Esophagus mucosa (tissue), 1 donor: Measurements from ENCODE around the gene ARPP19. TPM values are rescaled to one million over a fixed set of nuclear protein-coding genes. Genes with fewer than 3 reads are reported as not detected.
"Not testable (repeated sequence)": the region's sequence is repeated elsewhere in the genome, so short reads cannot be mapped to it uniquely, and the experiment has no call there.

ENCODE experiments used
- ATAC-seq: fragments of 200-7000 bp; cut with Tn5 transposase; one replicate; pipeline ENCODE4 v1.9.1; 2020
- total RNA-seq: library from RNA; stranded (reverse); gene quantifications from one replicate; pipeline ENCODE4 v1.2.4, GENCODE V29; 2023
- donor health status: DM: yes; HTN: yes; CAD: no.

Gene ARPP19, protein sequence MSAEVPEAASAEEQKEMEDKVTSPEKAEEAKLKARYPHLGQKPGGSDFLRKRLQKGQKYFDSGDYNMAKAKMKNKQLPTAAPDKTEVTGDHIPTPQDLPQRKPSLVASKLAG
- 114 TPM for total RNA-seq

DNA sequence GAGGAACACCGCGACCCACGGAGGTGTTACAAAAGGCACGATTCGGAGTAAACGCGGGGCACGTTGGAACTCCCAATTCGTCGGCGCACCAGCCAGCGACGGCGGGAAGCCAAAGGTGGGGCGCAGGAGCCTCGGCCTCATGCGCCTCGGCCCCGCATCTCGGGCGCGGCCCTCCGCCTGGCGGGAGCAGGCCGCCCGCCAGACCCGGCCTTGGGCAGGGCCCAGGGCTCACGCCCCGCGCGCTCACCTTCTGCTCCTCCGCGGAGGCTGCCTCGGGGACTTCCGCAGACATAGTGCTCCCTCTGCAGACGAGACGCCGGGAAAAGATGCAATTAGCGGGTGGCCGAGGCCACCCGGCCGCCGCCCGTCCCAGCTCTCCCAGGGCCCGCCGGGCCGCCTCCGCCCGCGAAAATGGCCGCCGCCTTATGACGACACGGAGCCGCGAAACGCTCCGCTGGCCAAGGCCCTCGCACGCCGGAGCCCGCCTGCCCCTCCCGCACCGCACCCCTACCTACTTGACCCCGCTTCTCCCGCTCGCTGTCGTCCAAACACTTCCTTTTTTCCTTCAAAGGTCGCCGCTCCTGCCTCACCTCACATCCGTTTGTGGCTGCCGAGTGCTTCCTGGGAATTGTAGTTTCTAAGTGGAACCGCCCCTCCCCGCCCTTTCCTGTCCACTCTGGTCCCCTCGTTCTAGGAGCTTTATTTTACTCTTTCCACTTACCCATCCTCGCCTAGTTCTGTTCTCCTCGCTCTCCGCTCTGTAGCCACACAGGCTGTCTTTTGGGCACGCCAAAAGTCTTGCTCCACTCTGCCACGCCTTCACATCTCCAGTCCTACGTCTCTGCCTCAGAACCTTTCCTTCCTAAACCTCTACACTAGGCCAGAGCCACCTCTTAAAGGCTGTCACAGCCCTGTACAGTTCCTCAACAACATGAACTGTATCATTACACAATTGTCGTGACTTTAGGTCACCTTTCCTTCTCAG lies at the start of gene ARPP19:
Gene ARPP19 (minus strand): TSS at position 430 of the 985 bp plus-strand sequence. CDS start 138 bp downstream, at position 292.
- peak; percentile 92 for ATAC-seq

- no peak for ATAC-seq
These were observed 48.2 kb upstream of the ARPP19 start for GRCh38 chr15:52617026-52617425.

DNA sequence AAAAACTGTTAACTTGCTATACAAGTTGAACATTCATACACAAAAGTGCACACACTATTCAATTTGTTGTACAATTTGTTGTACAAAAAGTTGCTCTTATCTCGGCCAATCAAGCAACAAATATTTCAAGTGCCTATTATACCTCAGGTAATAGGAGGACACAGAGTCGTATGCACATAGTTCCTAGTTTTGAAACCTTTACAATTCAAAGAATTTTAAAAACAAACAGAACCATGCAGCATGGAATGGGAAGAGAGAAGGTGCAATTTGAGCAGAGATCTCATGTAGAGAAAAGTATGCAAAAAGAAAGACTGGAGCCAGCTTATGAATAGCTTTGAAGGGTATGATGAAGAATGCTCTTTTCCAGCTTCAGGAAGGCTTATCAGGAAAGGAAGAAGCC lies 46.5 kb upstream of the ARPP19 start:
- no peak for ATAC-seq

- ATAC-seq, result no peak
These were observed 40.8 kb upstream of the ARPP19 start for GRCh38 chr15:52609593-52609992.

GRCh38 chr15:52584414-52584813 lies 15.6 kb upstream of the ARPP19 start:
- no peak for ATAC-seq

GRCh38 chr15:52579852-52580251 lies 11.0 kb upstream of the ARPP19 start:
- peak; percentile 25 for ATAC-seq

DNA sequence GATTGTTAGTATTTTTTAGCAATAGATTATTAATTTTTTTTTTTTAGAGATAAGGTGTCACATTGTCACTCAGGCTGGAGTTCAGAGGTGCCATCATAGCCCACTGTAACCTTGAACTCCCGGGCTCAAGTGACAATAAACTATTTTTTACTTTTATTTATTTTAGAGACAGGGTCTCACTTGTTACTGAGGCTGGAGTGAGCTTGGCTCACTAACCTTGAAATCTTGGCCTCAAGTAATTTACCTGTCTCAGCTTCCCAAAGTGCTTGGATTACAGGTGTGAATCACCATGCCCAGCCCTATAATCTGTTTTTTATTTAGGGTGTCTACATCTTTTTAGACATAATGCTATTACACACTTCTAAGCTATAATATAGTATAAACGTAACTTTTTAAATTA lies 7.9 kb upstream of the ARPP19 start:
- ATAC-seq, result no peak

GRCh38 chr15:52575573-52575972 lies 6.7 kb upstream of the ARPP19 start:
- not testable (repeated sequence) for ATAC-seq

- no peak for ATAC-seq
These were observed 6.2 kb upstream of the ARPP19 start for GRCh38 chr15:52575072-52575471.

DNA sequence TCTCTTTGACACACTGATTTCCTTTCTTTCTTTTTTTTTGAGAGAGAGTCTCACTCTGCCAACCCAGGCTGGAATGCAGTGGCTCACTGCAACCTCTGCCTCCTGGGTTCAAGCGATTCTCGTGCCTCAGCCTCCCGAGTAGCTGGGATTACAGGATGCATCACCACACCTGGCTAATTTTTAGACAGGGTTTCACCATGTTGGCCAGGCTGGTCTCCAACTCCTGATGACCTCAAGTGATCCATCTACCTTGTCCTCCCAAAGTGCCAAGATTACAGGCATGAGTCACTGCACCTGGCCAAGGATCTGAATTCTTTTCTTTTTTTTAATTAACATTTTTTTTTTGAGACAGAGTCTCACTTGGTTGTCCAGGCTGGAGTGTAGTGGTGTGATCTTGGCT lies 5.8 kb upstream of the ARPP19 start:
- ATAC-seq, result not testable (repeated sequence)

DNA sequence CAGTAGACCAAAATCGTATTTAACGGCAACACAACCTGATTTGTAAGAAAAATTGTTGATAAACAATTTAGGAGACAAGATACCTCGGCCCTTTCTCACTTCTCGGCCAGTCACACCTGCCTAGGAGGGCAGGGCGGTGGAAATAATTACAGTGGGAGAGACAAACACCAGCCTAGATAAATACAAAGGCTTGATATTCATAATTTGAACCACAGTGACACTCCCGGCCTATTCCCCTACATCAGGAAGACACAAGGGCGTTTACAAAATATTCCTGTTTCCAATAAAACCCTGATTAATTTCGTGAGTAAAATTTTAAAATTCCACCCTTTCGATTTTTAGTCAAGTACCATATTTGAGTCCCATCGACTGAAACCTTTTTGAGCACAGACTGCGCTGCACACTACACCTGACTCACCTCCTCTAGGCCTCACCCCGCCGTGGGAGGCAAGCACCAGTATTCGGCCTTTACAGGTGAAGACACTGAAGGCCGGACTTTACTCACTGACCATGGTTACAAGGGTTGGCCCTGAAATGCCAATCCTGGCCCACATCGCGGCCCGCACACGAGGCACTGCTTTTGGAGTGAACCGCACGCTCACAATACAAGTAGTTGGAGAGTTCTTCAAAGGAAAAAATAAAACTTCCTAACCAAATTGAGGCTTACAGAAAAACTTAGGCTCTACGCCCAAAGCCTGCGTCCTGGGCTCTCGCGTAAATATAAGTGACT lies 794 bp downstream of the ARPP19 start:
- ATAC-seq, result peak; percentile 81

DNA sequence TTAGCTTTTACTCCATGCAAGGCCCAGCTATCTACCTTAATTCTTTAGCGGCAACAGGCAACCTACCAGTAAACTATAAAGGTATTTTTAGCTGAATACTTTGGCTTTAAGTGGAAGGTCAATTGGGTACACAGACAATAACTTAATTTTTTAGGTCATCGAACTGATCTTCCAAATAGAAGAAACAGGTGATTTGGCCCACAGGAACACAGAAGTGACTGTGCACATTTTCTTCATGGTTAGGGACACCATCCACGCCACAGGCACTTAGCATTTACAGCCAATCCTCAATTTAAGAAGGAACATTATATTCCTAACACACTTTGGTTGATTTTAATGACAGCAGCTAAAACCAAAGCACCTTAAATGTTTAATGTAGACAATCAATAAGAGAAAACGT lies 1.9 kb downstream of the ARPP19 start:
- no peak for ATAC-seq

- not testable (repeated sequence) for ATAC-seq
These were observed 3.1 kb downstream of the ARPP19 start for GRCh38 chr15:52565417-52566358.

- no peak for ATAC-seq
These were observed 5.2 kb downstream of the ARPP19 start for GRCh38 chr15:52563501-52564060.

GRCh38 chr15:52559575-52559974 lies 9.3 kb downstream of the ARPP19 start:
- ATAC-seq, result peak; percentile 41

GRCh38 chr15:52559022-52559421 lies 9.8 kb downstream of the ARPP19 start:
- no peak for ATAC-seq

GRCh38 chr15:52558196-52558595 lies 10.6 kb downstream of the ARPP19 start:
- ATAC-seq, result peak; percentile 97

DNA sequence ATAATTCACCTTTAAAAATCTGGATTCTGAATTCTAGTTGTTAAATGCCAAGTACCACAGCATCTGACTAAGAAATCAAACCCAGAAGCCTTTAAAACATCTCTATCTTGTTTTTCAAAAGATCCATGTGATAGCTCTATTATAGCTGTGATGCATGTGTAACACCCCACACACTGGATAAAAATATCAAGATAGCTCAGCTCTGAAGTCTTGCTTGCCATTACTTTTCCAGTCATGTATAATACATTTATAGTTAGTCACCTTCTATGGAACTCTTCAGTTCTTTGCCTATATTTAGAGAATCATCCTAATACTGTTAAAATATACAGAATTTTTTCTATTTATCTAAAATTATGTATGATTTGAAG lies 11.6 kb downstream of the ARPP19 start:
- no peak for ATAC-seq

DNA sequence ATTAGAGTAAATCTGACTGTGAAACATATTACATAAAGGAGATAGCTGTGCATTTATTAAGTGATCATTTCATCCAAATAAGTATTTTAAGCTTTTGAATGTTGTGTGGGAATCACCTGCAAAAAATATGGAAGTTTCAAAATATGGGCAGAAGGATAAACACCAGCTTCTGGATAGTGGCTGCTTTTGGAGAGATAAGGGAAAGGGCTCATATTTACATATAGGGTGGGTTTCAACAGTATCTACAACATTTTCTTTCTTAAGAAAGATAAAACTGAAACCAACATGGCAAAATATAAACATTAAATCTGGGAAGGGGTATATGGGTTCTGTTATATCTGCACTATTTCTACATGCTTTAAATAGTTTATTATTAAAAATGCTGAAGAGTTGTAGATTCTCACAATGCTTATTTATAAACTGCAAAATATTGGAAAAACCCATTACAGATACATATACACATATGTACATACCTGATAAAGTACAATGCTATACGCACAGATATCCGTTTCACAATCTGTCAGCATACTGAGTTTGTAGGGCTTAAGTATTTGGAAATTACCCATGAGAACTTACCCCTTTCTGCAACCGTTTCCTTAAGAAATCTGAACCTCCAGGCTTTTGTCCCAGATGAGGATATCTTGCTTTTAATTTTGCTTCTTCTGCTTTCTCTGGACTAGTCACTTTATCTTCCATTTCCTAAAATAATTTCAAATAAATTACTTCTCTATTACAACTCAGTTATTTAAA lies 12.1 kb downstream of the ARPP19 start:
- ATAC-seq, result no peak

- no peak for ATAC-seq
These were observed 16.5 kb downstream of the ARPP19 start for GRCh38 chr15:52552303-52552702.

DNA sequence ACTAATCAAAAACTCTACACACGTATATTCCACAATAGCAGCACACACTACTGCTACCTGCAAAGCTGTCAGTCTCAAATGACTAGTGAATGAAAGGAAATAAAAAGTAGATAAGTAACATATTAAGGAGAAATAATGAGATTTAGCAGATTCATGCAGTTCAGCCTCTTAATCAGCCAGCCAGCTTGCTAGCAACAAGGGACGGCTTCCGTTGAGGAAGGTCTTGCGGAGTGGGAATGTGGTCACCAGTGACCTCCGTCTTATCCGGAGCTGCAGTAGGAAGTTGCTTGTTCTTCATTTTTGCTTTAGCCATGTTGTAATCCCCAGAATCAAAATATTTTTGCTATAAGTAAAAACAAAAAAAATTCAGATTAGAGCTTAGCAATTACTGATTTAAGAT lies 17.1 kb downstream of the ARPP19 start:
- ATAC-seq, result no peak
